ENCODE measurements around the gene VSTM1.

Gene VSTM1

DNA sequence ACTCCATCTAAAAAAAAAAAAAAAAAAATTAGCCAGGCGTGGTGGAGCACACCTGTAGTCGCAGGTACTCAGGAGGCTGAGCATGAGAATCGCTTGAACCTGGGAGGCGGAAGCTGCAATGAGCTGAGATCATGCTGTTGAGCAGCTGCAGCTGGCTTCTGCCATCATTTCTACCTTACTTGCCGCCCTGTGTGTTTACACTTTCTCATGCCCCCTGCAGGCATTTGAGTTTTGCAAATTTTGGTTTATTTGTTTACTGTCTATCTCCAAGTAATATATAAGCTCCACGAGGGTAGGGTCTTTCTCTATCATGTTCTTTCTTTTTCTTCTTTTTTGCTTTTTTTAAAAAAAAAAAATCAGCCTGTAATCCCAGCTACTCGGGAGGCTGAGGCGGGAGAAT, 54.3 kb downstream of the VSTM1 start:
- no peak for FAIRE-seq

GRCh38 chr19:54002495-54003315, 61.0 kb downstream of the VSTM1 start:
- no peak for FAIRE-seq

DNA sequence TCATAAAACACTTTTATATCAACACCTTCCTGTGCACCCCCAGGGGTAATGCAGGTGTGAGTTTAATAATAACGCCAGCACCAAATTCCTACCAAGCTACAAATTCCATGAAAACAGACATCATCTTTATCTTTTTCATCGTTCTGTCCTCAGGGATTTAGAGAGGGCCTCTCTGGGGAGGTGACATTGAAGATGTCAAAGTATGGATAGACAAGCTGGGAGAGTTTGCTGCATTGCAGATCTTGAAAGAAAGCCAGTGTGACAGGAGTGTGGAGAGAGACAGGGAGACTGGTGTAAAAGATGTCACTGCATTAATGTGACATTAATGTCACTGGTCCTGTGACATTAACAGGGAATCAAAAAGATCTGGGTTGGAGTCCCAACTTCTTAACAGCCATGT, 62.2 kb downstream of the VSTM1 start:
- no peak for FAIRE-seq

GRCh38 chr19:53999694-54000093, 64.0 kb downstream of the VSTM1 start:
- FAIRE-seq, result no peak

DNA sequence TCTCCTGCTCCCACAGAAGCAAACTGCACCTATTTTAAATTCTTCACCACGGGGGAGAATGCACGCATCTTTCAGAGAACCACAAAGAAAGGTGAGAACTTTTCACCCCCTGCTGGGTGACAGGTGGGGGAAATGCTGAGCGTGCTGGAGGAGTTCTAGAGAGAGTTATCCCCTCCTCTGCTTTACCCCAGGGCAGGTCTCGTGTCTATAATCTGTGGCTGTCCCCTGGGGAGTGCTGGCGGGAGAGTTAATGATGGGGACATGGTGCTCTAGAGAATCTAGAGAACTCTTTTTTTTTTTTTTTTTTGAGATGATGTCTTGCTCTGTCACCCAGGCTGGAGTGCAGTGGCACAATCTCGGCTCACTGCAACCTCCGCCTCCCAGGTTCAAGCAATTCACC, 65.5 kb downstream of the VSTM1 start:
- no peak for FAIRE-seq

GRCh38 chr19:53994811-53995210, 68.9 kb downstream of the VSTM1 start:
- no peak for FAIRE-seq

DNA sequence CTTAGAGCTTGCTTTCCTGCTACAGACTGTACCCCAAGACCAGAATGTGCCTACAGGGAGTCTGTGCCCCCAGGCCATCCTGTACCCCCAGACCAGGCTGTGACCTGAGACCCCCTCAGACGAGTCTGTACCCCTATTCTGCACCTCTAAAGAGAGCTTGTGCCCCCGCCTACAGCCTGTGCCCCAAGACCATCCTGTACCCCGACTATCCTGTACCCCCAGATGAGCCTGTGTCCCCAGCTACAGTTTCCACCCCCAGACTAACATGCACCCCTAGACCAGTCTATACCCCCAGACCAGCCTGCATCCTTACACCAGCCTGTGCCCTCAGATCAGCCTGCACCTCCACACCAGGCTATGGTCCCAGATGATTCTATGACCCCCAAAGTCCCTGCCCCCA, 70.2 kb downstream of the VSTM1 start:
- no peak for FAIRE-seq

DNA sequence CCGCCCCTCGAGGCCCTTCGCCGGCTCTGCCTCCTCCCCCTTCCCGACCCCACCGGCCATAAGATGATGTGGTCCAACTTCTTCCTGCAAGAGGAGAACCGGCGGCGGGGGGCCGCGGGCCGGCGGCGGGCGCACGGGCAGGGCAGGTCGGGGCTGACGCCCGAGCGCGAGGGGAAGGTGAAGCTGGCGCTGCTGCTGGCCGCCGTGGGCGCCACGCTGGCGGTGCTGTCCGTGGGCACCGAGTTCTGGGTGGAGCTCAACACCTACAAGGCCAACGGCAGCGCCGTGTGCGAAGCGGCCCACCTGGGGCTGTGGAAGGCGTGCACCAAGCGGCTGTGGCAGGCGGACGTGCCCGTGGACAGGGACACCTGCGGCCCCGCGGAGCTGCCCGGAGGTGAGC, 70.9 kb downstream of the VSTM1 start:
- FAIRE-seq, result no peak

DNA sequence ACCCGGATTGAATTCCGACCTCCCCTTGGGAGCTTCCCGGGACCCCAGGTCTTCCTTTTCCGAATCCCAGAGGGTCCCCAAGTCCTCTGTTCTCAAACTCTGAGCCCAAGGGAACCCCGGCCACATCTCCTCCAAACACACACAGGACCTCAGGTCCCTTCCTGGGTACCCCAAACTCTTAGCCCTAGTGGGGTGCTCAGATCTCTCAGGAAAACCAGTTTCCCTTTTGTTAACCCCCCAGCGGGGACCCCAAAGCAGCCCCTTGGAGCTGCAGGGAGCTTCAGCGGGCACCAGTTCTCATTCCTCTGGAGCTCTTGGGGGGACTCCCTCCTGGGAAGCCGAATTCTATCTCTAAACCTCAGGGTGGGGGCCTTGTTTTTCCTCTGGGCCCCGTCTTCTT, 71.5 kb downstream of the VSTM1 start:
- no peak for FAIRE-seq

GRCh38 chr19:53991224-53992113, 72.2 kb downstream of the VSTM1 start, which contains the start of gene CACNG6:
Gene CACNG6 (plus strand): TSS chr19:53991637. CDS start chr19:53992878, 1,241 bp downstream.
- no peak for FAIRE-seq

All from TTC549 (cell line).